K562 (cell line): ENCODE measurements around the gene C19orf85. TPM values are rescaled to one million over a fixed set of nuclear protein-coding genes. Genes with fewer than 3 reads are reported as not detected.
A peak's percentile ranks its signal among the peaks of the same experiment; 100 is the strongest.

Experiments
- ATF2 ChIP-seq: sonication (generic); formaldehyde crosslinking; IDR thresholded peaks from 2 replicates; pipeline ENCODE4 v1.8.1; 2022; ENCODE audit warnings: missing genetic modification reagents
- CXXC5 ChIP-seq: fragments of 250-450 bp; sonication (Bioruptor Pico); IDR thresholded peaks from 2 replicates; pipeline ENCODE4 v1.8.0; 2022; ENCODE audit warnings: inconsistent platforms, mild to moderate bottlenecking, moderate library complexity
- DMBX1 ChIP-seq: fragments of 250-450 bp; sonication (Bioruptor Pico); IDR thresholded peaks from 2 replicates; pipeline ENCODE4 v1.8.0; 2022; ENCODE audit warnings: inconsistent platforms, mild to moderate bottlenecking, moderate library complexity, borderline replicate concordance
- E2F8 ChIP-seq: fragments of 450-650 bp; IDR thresholded peaks from 2 replicates; pipeline ENCODE4 v1.7.1; 2018; ENCODE audit warnings: mild to moderate bottlenecking, low read depth; ENCODE audit not compliant: partially characterized antibody
- GATA2 ChIP-seq: sonication (generic); formaldehyde crosslinking; IDR thresholded peaks from 2 replicates; pipeline ENCODE4 v1.4.0; 2020; ENCODE audit warnings: mild to moderate bottlenecking, missing genetic modification reagents
- HDAC8 ChIP-seq: fragments of 450-650 bp; IDR thresholded peaks from 2 replicates; pipeline ENCODE4 v1.6.1; 2016; ENCODE audit warnings: mild to moderate bottlenecking, missing genetic modification characterization, moderate library complexity, missing compliant biosample characterization
- LCOR ChIP-seq: sonication (generic); formaldehyde crosslinking; IDR thresholded peaks from 2 replicates; pipeline ENCODE4 v1.8.0; 2022; ENCODE audit warnings: mild to moderate bottlenecking, missing genetic modification reagents
- MCM5 ChIP-seq: fragments of 450-650 bp; IDR thresholded peaks from 2 replicates; pipeline ENCODE4 v1.6.1; 2016; ENCODE audit warnings: low read depth
- NR2F6 ChIP-seq: fragments of 450-650 bp; formaldehyde crosslinking; IDR thresholded peaks from 2 replicates; pipeline ENCODE4 v1.4.0; 2020; ENCODE audit warnings: mild to moderate bottlenecking
- SMARCA4 ChIP-seq: fragments of 450-650 bp; IDR thresholded peaks from 2 replicates; pipeline ENCODE4 v1.6.1; 2016
- SNIP1 ChIP-seq: fragments of 450-650 bp; IDR thresholded peaks from 2 replicates; pipeline ENCODE4 v1.7.1; 2017; ENCODE audit warnings: low read depth, mild to moderate bottlenecking
- THAP12 ChIP-seq: fragments of 250-450 bp; sonication (Bioruptor Pico); IDR thresholded peaks from 2 replicates; pipeline ENCODE4 v1.9.0; 2021; ENCODE audit warnings: mild to moderate bottlenecking, inconsistent platforms
- TRIM28 ChIP-seq: fragments of 450-650 bp; IDR thresholded peaks from 2 replicates; pipeline ENCODE4 v1.6.1; 2017
- ZBTB12 ChIP-seq: fragments of 250-450 bp; sonication (Bioruptor Pico); IDR thresholded peaks from 2 replicates; pipeline ENCODE4 v1.4.0; 2020
- ZBTB43 ChIP-seq: sonication (generic); formaldehyde crosslinking; IDR thresholded peaks from 2 replicates; pipeline ENCODE4 v1.8.0; 2023; ENCODE audit warnings: mild to moderate bottlenecking, missing genetic modification reagents
- ZFP91 ChIP-seq: sonication (generic); formaldehyde crosslinking; IDR thresholded peaks from 2 replicates; pipeline ENCODE4 v1.8.0; 2022; ENCODE audit warnings: mild to moderate bottlenecking, missing genetic modification reagents
- ZNF217 ChIP-seq: sonication (generic); formaldehyde crosslinking; IDR thresholded peaks from 2 replicates; pipeline ENCODE4 v1.8.0; 2022; ENCODE audit warnings: mild to moderate bottlenecking, missing genetic modification reagents
- polyA plus RNA-seq, 8 experiments: library from polyadenylated mRNA; depleted of rRNA in 4 of 8; stranded (reverse) in 5 of 8; unstranded in 3 of 8; fragments of >200 nt; fragmentation: Nextera tagmentation in 2 of 8; fragmentation: Illumina TruSeq in 1 of 8; extraction: Ambion mirVana in 2 of 8; extraction: Trizol in 1 of 8; gene quantifications; 2 replicates each; pipeline versions ENCODE4 v1.2.1 to v1.2.3, GENCODE V29; 2011 to 2014; ENCODE audit warnings: inconsistent platforms in 1 of 8, missing spikeins in 1 of 8
- total RNA-seq, 7 experiments: library from RNA; depleted of rRNA in 6 of 7; stranded (reverse); fragments of >200 nt in 6 of 7; fragmentation: Illumina TruSeq in 2 of 7; extraction: Trizol in 2 of 7; gene quantifications; 2 replicates each; pipeline versions ENCODE4 v1.2.1 to v1.2.3, GENCODE V29; 2011 to 2021; ENCODE audit warnings: low replicate concordance in 1 of 7

C19orf85 gene
- total and polyA plus RNA-seq, 9 of the 15 experiments (the other 6 are each of a cell fraction or from before 2014, with no cell fraction given): not detected

- TF ChIP-seq ATF2 (CRISPR knock-in tag): peak; percentile 91
- TF ChIP-seq ZBTB12 (CRISPR knock-in tag): peak; percentile 96
- peak; percentile 98 for TF ChIP-seq ZBTB43
- no peak for TF ChIP-seq SMARCA4
- TF ChIP-seq THAP12 (CRISPR knock-in tag): 0 out of 2 replicates have a peak, but pooled peaks have one; percentile 14
- TF ChIP-seq SNIP1: peak; percentile 87
- TF ChIP-seq LCOR: peak; percentile 99
- peak; percentile 81 for TF ChIP-seq HDAC8
- TF ChIP-seq CXXC5 (CRISPR knock-in tag): peak; percentile 92
- no peak for TF ChIP-seq DMBX1 (CRISPR knock-in tag)
- no peak for TF ChIP-seq GATA2 (CRISPR knock-in tag)
- peak; percentile 98 for TF ChIP-seq ZNF217 (CRISPR knock-in tag)
- peak; percentile 97 for TF ChIP-seq E2F8
- TF ChIP-seq MCM5: no peak
- no peak for TF ChIP-seq TRIM28
- no peak for TF ChIP-seq NR2F6
- peak; percentile 76; the same call in 1 of the 2 replicates for TF ChIP-seq ZFP91 (CRISPR knock-in tag)
Measured at GRCh38 chr19:55503502-55504251, 39.1 kb upstream of the C19orf85 start (continued).
